Rectal smooth muscle tissue (tissue), 1 donor: ENCODE measurements around the gene EDIL3.

Experiments used
- H3K27ac ChIP-seq: one replicate; pipeline ENCODE4 v1.7.0; 2013; ENCODE audit warnings: low read depth, low read length, inconsistent platforms
- H3K27me3 ChIP-seq: one replicate; pipeline ENCODE4 v1.7.0; 2013; ENCODE audit warnings: low read length; ENCODE audit not compliant: control insufficient read depth, insufficient read depth
- H3K36me3 ChIP-seq: one replicate; pipeline ENCODE4 v1.7.0; 2013; ENCODE audit warnings: low read length; ENCODE audit not compliant: control insufficient read depth, insufficient read depth
- H3K4me1 ChIP-seq: one replicate; pipeline ENCODE4 v1.7.0; 2013; ENCODE audit warnings: low read length; ENCODE audit not compliant: control insufficient read depth, insufficient read depth
- H3K4me3 ChIP-seq: one replicate; pipeline ENCODE4 v1.7.0; 2013; ENCODE audit warnings: low read length
- H3K9ac ChIP-seq: one replicate; pipeline ENCODE4 v1.7.0; 2013; ENCODE audit warnings: low read length

The EDIL3 gene

GRCh38 chr5:84384604-84385575 is at the start of gene EDIL3:
EDIL3 (minus strand) TSS chr5:84384880; CDS start chr5:84384374, 506 bp downstream.
- Histone ChIP-seq H3K4me1 (peaks cover 3% of the 10 kb centered on the region), H3K27me3 (peaks cover 7% of the 10 kb centered on the region), H3K4me3 (peak within 1 kb of the TSS; percentile 65), H3K36me3 (no peaks in the 10 kb centered on the region), H3K27ac (peak within 1 kb of the TSS; percentile 50), H3K9ac (peak within 1 kb of the TSS; percentile 26)

- H3K27me3 ChIP-seq = no peaks in the 10 kb centered on the region
- H3K36me3 ChIP-seq = no peaks in the 10 kb centered on the region
- no peak overlapping the region for H3K4me3 ChIP-seq
- no peak overlapping the region for H3K27ac ChIP-seq
- H3K4me1 ChIP-seq = no peaks in the 10 kb centered on the region
- no peak overlapping the region for H3K9ac ChIP-seq
Measured at GRCh38 chr5:84433461-84433860, 48.8 kb upstream of the EDIL3 start.

DNA sequence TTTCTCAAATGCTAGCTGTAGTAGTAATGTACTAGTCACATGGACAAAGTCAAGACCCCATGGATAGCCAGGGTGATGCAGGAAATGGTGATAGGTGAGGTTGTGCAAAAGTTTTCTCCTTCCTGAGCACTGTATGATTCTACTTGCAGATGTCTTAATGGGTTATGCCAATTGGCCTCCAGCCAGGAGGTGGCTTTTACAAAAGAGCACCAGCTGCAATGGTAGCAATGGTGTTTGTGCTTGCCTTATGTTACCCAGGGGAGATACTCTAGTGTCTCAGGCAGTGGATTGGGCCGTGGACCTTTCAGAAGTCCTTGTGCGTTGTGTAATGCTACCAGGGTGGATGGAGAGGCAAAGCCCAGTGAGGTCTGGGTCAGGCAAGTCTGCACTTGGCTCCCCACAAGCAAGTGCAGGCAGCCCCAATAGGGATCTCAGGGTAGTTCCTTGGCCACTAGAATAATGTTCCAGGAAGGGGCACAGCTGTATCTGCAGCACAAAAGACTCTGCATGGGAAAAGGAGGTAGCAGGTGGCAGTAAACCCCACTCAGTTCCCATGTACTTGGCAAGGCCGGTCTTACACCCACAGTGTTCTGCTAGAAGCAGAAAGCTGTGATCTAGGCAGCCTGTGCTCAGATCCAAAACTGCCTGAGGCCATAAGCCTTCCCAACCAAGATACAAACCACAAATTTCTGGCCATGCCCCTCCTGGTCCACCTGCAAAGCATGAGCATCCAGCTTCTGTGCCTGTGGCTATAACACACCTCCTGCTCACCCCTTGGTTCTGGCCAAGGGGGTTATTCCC is 46.4 kb upstream of the EDIL3 start:
- Histone ChIP-seq H3K4me1 (no peaks in the 10 kb centered on the region), H3K36me3 (no peaks in the 10 kb centered on the region), H3K9ac (no peak overlapping the region), H3K4me3 (no peak overlapping the region), H3K27me3 (no peaks in the 10 kb centered on the region), H3K27ac (no peak overlapping the region)

- no peak overlapping the region for H3K9ac ChIP-seq
- no peaks in the 10 kb centered on the region for H3K36me3 ChIP-seq
- H3K27ac ChIP-seq = no peak overlapping the region
- H3K4me1 ChIP-seq = no peaks in the 10 kb centered on the region
- no peaks in the 10 kb centered on the region for H3K27me3 ChIP-seq
- H3K4me3 ChIP-seq = no peak overlapping the region
Measured at GRCh38 chr5:84430079-84430478, 45.4 kb upstream of the EDIL3 start.

GRCh38 chr5:84425365-84425881 is 40.7 kb upstream of the EDIL3 start:
- Histone ChIP-seq H3K9ac (no peak overlapping the region), H3K27me3 (no peaks in the 10 kb centered on the region), H3K36me3 (no peaks in the 10 kb centered on the region), H3K4me3 (no peak overlapping the region), H3K4me1 (no peaks in the 10 kb centered on the region), H3K27ac (no peak overlapping the region)

DNA sequence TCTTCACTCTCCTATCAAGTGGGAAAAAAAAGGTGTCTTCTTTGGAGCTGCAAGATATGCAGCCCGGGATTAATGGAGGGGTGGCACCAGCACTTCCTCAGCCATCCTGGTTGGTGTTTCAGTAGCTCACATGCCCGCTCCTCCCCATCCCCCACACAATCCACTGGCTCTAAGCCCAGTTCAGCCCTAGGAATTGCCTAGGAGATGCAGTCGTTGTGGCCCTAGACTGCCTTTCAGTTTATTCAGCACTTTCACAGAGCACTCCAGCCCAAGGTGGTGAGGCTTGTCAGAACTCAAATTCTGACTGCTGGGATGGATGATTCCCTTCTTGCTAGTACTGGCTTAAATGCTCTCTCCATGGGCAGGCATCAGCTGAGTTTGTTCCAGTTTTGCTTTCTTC is 35.1 kb upstream of the EDIL3 start:
- no peaks in the 10 kb centered on the region for H3K4me1 ChIP-seq
- H3K27ac ChIP-seq = no peak overlapping the region
- no peak overlapping the region for H3K4me3 ChIP-seq
- H3K36me3 ChIP-seq = no peaks in the 10 kb centered on the region
- H3K27me3 ChIP-seq = no peaks in the 10 kb centered on the region
- H3K9ac ChIP-seq = no peak overlapping the region

GRCh38 chr5:84411832-84412605 is 27.3 kb upstream of the EDIL3 start:
- no peaks in the 10 kb centered on the region for H3K27me3 ChIP-seq
- H3K4me1 ChIP-seq = no peaks in the 10 kb centered on the region
- H3K36me3 ChIP-seq = no peaks in the 10 kb centered on the region
- H3K4me3 ChIP-seq = no peak overlapping the region
- no peak overlapping the region for H3K27ac ChIP-seq
- H3K9ac ChIP-seq = no peak overlapping the region

- H3K9ac ChIP-seq = no peak overlapping the region
- H3K36me3 ChIP-seq = no peaks in the 10 kb centered on the region
- H3K27me3 ChIP-seq = no peaks in the 10 kb centered on the region
Measured at GRCh38 chr5:84406111-84406510, 21.4 kb upstream of the EDIL3 start.

DNA sequence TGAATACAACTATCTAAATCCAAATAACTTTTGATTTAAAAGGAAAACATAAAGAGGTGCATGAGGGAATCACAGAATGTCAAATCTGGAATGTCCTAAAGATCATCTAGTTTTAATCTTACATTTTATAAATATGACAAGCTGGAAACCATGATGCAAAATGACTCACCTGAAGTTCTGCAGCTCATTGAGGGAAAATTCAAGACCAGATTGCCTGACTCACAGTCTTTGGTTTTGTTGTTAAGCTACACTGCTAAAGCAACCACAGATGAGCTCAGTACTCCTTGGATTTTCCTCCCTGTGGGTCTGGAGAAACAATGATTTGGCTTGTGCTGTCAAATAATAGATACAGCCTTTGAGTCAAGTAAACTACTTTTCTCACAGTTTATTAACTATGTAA is 19.1 kb upstream of the EDIL3 start:
- no peak overlapping the region for H3K4me3 ChIP-seq
- H3K36me3 ChIP-seq = no peaks in the 10 kb centered on the region
- no peaks in the 10 kb centered on the region for H3K27me3 ChIP-seq
- no peak overlapping the region for H3K27ac ChIP-seq
- no peak overlapping the region for H3K9ac ChIP-seq
- H3K4me1 ChIP-seq = no peaks in the 10 kb centered on the region

More at GRCh38 chr5:84406111-84406510, 21.4 kb upstream of the EDIL3 start:
- H3K4me1 ChIP-seq = no peaks in the 10 kb centered on the region
- no peak overlapping the region for H3K27ac ChIP-seq
- H3K4me3 ChIP-seq = no peak overlapping the region

DNA sequence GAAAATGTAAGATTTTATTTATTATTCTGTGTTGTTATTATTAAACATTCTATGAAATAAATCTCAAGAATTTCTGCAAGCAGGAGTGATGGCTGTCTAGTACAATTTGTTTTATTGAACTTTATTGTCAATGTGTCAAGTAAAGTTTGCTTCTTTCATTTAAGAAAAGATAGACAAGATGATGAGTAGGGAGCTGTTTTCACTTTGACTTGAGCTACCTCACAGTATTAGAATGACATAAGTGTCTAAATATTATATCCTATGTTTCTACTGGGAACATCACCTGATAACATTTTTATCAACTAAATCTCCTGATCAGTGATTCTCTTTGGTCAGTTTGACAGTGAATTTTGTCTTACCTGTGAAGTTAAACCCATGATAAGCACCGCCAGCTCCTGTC is 12.7 kb upstream of the EDIL3 start:
- H3K9ac ChIP-seq = no peak overlapping the region
- no peak overlapping the region for H3K4me3 ChIP-seq
- H3K36me3 ChIP-seq = no peaks in the 10 kb centered on the region
- no peak overlapping the region for H3K27ac ChIP-seq
- no peaks in the 10 kb centered on the region for H3K4me1 ChIP-seq
- H3K27me3 ChIP-seq = no peaks in the 10 kb centered on the region

- Histone ChIP-seq H3K9ac (no peak overlapping the region), H3K27ac (no peak overlapping the region), H3K4me1 (no peaks in the 10 kb centered on the region), H3K4me3 (no peak overlapping the region), H3K36me3 (no peaks in the 10 kb centered on the region), H3K27me3 (no peaks in the 10 kb centered on the region)
Measured at GRCh38 chr5:84393969-84394368, 9.3 kb upstream of the EDIL3 start.

DNA sequence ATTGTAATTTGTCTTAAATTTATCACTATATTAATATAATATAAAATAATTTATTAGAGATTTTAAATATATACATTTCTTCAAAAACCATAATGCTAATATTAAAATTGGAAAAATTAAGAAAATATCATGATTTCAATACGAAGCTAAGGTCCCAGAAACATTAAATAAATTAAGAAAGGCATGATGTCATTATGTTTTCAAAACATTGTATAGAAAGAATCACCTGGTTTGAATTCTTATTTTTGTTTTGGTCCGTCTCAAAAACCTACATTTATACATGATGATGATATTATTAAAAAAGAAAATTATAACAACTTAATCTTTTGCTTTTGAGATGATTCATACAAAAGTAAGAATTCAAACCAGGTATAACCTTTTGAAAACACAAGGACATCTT is 8.2 kb upstream of the EDIL3 start:
- Histone ChIP-seq H3K27me3 (no peaks in the 10 kb centered on the region), H3K27ac (no peak overlapping the region), H3K4me3 (no peak overlapping the region), H3K4me1 (no peaks in the 10 kb centered on the region), H3K36me3 (no peaks in the 10 kb centered on the region), H3K9ac (no peak overlapping the region)
